GM23248 (cell line): ENCODE measurements around the gene MCOLN3. TPM values are rescaled to one million over a fixed set of nuclear protein-coding genes. Genes with fewer than 3 reads are reported as not detected.

Experiments
- DNase-seq: peaks from one replicate; pipeline ENCODE4 v3.0.0-alpha.2; 2015
- H2AFZ ChIP-seq: fragments of 200-600 bp; sonication (generic); 2 replicates; pipeline ENCODE4 v1.6.1; 2016; ENCODE audit warnings: antibody characterized with exemption
- H3F3A ChIP-seq: fragments of 200-600 bp; sonication (generic); 2 replicates; pipeline ENCODE4 v1.6.1; 2016; ENCODE audit warnings: mild to moderate bottlenecking, antibody characterized with exemption, mixed run types; ENCODE audit not compliant: insufficient read depth
- H3K27ac ChIP-seq: fragments of 200-600 bp; sonication (generic); 2 replicates; pipeline ENCODE4 v1.5.1; 2016; ENCODE audit warnings: mild to moderate bottlenecking
- H3K27me3 ChIP-seq: fragments of 200-600 bp; sonication (generic); replicated peaks from 2 replicates; pipeline ENCODE4 v1.6.1; 2016; ENCODE audit warnings: mild to moderate bottlenecking; ENCODE audit not compliant: insufficient read depth
- H3K36me3 ChIP-seq: fragments of 200-600 bp; sonication (generic); 2 replicates; pipeline ENCODE4 v1.6.1; 2016; ENCODE audit warnings: low read depth, mild to moderate bottlenecking
- H3K4me1 ChIP-seq: fragments of 200-600 bp; sonication (generic); 2 replicates; pipeline ENCODE4 v1.6.1; 2016; ENCODE audit warnings: mild to moderate bottlenecking; ENCODE audit not compliant: insufficient read depth
- H3K4me2 ChIP-seq: fragments of 200-600 bp; sonication (generic); one replicate; pipeline ENCODE4 v1.6.1; 2016; ENCODE audit warnings: mild to moderate bottlenecking; ENCODE audit not compliant: unreplicated experiment
- H3K4me3 ChIP-seq: fragments of 200-600 bp; sonication (generic); 2 replicates; pipeline ENCODE4 v1.5.1; 2016; ENCODE audit warnings: mild to moderate bottlenecking
- H3K79me2 ChIP-seq: fragments of 200-600 bp; sonication (generic); 2 replicates; pipeline ENCODE4 v1.6.1; 2016; ENCODE audit warnings: mild to moderate bottlenecking; ENCODE audit not compliant: insufficient read depth
- H3K9ac ChIP-seq: fragments of 200-600 bp; sonication (generic); 2 replicates; pipeline ENCODE4 v1.6.1; 2016; ENCODE audit warnings: mild to moderate bottlenecking
- H3K9me2 ChIP-seq: fragments of 200-600 bp; sonication (generic); 2 replicates; pipeline ENCODE4 v1.6.1; 2016; ENCODE audit warnings: mixed run types, mild to moderate bottlenecking, moderate library complexity; ENCODE audit not compliant: insufficient read depth
- H3K9me3 ChIP-seq: fragments of 200-600 bp; sonication (generic); one replicate; pipeline ENCODE4 v1.6.1; 2017; ENCODE audit warnings: low read depth
- H4K20me1 ChIP-seq: fragments of 200-600 bp; sonication (generic); 2 replicates; pipeline ENCODE4 v1.6.0; 2016; ENCODE audit not compliant: insufficient read depth
- EZH2 ChIP-seq: fragments of 200-600 bp; sonication (generic); IDR thresholded peaks from 2 replicates; pipeline ENCODE4 v1.6.1; 2018; ENCODE audit warnings: antibody characterized with exemption, mild to moderate bottlenecking; ENCODE audit not compliant: insufficient read depth, poor library complexity, severe bottlenecking
- EZH2phosphoT487 ChIP-seq: fragments of 200-600 bp; sonication (generic); IDR thresholded peaks from 2 replicates; pipeline ENCODE4 v1.6.1; 2018; ENCODE audit warnings: antibody characterized with exemption, moderate library complexity, mild to moderate bottlenecking, low read depth; ENCODE audit not compliant: insufficient read depth
- WGBS, 2 experiments: methylation state at CpG; one replicate each; pipeline ENCODE4 v1.1.6; 2015 to 2017; ENCODE audit warnings: low lambda C conversion rate in 2 of 2, low coverage in 1 of 2; ENCODE audit errors: missing lambda C conversion rate in 2 of 2; 5-methylcytosine and 5-hydroxymethylcytosine counted together
- in situ Hi-C: fragments of 300-500 bp; cut with MboI; formaldehyde crosslinking; loops from 2 replicates; pipeline ENCODE4 v1.15.0; 2020
- polyA plus RNA-seq: library from polyadenylated mRNA; unstranded; fragments of >200 nt; fragmentation: Nextera tagmentation; extraction: Ambion mirVana; gene quantifications from 2 replicates; pipeline ENCODE4 v1.2.1, GENCODE V29; 2016
- total RNA-seq: library from RNA; depleted of rRNA; stranded (reverse); fragments of >200 nt; shearing (Covaris generic); gene quantifications from 2 replicates; pipeline ENCODE4 v1.2.3, GENCODE V29; 2014

Gene MCOLN3
- total and polyA plus RNA-seq, 2 experiments from 2014 or later = 0.54 to 1.0 TPM

DNA sequence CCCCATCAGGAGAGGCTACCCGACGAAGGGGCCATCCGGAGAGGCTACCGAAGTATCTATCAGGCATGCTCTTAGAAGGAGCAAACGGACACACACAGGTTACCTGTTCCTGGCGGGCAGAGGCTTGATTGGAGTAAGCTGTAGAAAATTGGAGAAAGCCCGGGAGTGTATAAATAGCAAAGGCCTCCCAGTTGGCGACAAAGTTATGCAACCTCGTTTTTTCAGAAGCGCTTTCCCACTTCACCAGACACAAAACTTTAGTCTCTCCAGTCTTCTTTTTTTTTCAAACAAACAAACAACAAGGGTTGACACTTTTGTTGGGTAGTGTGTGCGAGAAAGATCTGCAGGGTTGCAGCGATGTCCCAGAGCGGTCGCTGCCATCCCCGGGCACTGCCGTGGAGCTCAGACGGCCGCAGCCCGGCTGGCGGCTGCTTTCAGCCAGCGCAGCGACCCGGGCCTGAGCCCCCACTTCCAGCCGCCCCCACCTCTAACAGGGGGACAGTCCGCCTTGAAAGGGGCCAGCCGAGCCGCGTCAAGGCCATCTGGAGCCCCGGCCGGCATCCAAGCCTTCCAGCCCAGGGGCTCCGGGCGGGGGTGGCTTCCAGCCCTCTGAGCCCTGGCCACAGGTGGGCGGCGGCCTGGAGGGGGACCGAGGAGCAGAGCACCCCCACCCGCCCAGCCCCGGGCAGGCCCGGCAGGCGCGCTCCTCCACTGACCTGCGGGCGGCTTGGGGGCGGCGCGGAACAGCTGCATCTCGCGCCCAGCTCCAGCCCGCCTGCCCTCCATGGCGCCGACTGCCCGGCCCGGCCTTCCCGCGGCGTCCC is 616 bp downstream of the MCOLN3 start:
- H3K27ac ChIP-seq = no peak overlapping the region
- peak overlapping the region; percentile 29; the same call in 1 of the 2 replicates for H3K9ac ChIP-seq
- peak; percentile 54 for DNase-seq
- H3K4me1 ChIP-seq = no peaks in the 10 kb centered on the region
- peak overlapping the region; percentile 78 for H3K4me2 ChIP-seq
- H3K9me3 ChIP-seq = no peaks in the 10 kb centered on the region
- no peaks in the 10 kb centered on the region for H3F3A ChIP-seq
- no peaks in the 10 kb centered on the region for H3K9me2 ChIP-seq
- peak overlapping the region; percentile 69 for H3K4me3 ChIP-seq
- in situ Hi-C loops = no loop called here
- TF ChIP-seq EZH2phosphoT487 = no peak
- TF ChIP-seq EZH2 = no peak
- no peaks in the 10 kb centered on the region for H3K79me2 ChIP-seq
- WGBS, 2 experiments = 16 to 18% methylated on average over 40 to 48 of the region's 55 CpGs
- no peaks in the 10 kb centered on the region for H3K36me3 ChIP-seq
- peak overlapping the region; percentile 87 for H2AFZ ChIP-seq
- peaks cover 33% of the 10 kb centered on the region for H3K27me3 ChIP-seq
- no peaks in the 10 kb centered on the region for H4K20me1 ChIP-seq

DNA sequence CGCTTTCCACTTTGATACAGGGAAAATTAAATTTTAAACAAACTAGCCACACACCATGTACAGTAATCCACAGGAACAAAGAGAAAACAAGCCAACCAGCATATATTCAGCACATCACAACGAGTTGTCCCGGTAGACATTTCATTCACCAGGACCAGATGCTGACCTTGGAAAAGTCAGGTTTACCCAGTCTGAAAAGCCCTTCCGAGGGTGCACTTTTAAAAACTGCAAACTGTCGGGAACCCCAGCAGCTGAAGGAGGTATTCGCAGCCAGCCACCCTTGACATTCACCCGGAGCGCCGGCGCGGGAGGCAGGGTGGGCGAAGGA is 1.2 kb downstream of the MCOLN3 start:
- Histone ChIP-seq H2AFZ (no peak overlapping the region), H3K79me2 (no peaks in the 10 kb centered on the region), H3F3A (no peaks in the 10 kb centered on the region), H3K4me3 (no peak overlapping the region), H3K9ac (no peak overlapping the region), H3K4me1 (no peaks in the 10 kb centered on the region), H4K20me1 (no peaks in the 10 kb centered on the region), H3K9me3 (no peaks in the 10 kb centered on the region), H3K36me3 (no peaks in the 10 kb centered on the region), H3K27ac (no peak overlapping the region), H3K4me2 (no peak overlapping the region), H3K27me3 (peaks cover 33% of the 10 kb centered on the region), H3K9me2 (no peaks in the 10 kb centered on the region)
- TF ChIP-seq EZH2 = no peak
- TF ChIP-seq EZH2phosphoT487 = no peak
- in situ Hi-C loops = no loop called here
- WGBS, 2 experiments = 89 to 92% methylated on average over 12 of the region's 12 CpGs
- DNase-seq = no peak

DNA sequence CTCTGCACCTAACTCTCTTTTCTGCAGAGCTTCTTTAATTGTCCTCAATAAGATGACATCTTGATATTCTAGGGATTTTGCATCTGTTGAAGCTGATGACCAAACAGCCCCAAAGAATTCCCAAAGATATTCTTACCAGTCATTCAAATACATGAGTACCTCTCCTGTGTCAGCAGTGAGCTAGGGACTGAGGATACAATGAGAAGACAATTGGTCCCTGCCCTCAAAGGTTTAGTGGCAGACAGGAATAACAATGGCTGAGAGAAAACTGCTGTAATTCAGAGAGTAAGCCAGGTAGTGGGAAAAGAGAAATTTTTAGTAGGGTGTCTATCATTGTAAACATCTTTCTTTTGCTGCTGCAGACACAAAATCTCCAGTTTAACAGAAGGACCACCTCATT is 5.9 kb downstream of the MCOLN3 start:
- in situ Hi-C loops = no loop called here
- no peaks in the 10 kb centered on the region for H3K9me2 ChIP-seq
- H4K20me1 ChIP-seq = no peaks in the 10 kb centered on the region
- H3K36me3 ChIP-seq = no peaks in the 10 kb centered on the region
- TF ChIP-seq EZH2phosphoT487 = no peak
- TF ChIP-seq EZH2 = no peak
- H3K4me2 ChIP-seq = no peak overlapping the region
- H3K4me3 ChIP-seq = no peak overlapping the region
- peaks cover 12% of the 10 kb centered on the region for H3K27me3 ChIP-seq
- no peak for DNase-seq
- H3F3A ChIP-seq = no peaks in the 10 kb centered on the region
- no peak overlapping the region for H2AFZ ChIP-seq
- H3K27ac ChIP-seq = no peak overlapping the region
- no peaks in the 10 kb centered on the region for H3K4me1 ChIP-seq
- no peaks in the 10 kb centered on the region for H3K9me3 ChIP-seq
- H3K79me2 ChIP-seq = no peaks in the 10 kb centered on the region
- no peak overlapping the region for H3K9ac ChIP-seq

DNA sequence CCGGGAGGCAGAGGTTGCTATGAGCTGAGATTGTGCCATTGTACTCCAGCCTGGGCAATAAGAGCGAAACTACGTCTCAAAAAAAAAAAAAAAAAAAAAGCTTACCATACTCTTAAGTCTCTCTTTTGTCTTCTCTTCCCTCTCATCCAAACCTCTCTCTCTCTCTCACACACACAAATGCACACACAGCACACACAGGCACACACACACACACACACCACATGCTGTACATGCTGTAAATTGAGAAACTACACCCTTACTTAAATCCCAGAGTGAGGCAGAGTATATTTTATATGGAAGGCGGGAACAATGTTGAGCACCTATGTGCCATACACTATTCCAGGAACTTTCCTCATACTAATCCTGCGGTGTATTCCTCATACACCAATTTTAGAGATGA is 6.5 kb downstream of the MCOLN3 start:
- WGBS, 2 experiments = 89 to 93% methylated on average over 3 to 5 of the region's 5 CpGs
- no peak overlapping the region for H3K4me2 ChIP-seq
- no peaks in the 10 kb centered on the region for H3K79me2 ChIP-seq
- no peaks in the 10 kb centered on the region for H4K20me1 ChIP-seq
- DNase-seq = no peak
- no peak overlapping the region for H3K4me3 ChIP-seq
- peaks cover 5% of the 10 kb centered on the region for H3K27me3 ChIP-seq
- no peaks in the 10 kb centered on the region for H3F3A ChIP-seq
- TF ChIP-seq EZH2 = no peak
- H3K27ac ChIP-seq = no peak overlapping the region
- in situ Hi-C loops = no loop called here
- no peak overlapping the region for H2AFZ ChIP-seq
- no peaks in the 10 kb centered on the region for H3K9me3 ChIP-seq
- no peaks in the 10 kb centered on the region for H3K36me3 ChIP-seq
- H3K9ac ChIP-seq = no peak overlapping the region
- H3K4me1 ChIP-seq = no peaks in the 10 kb centered on the region
- H3K9me2 ChIP-seq = no peaks in the 10 kb centered on the region

DNA sequence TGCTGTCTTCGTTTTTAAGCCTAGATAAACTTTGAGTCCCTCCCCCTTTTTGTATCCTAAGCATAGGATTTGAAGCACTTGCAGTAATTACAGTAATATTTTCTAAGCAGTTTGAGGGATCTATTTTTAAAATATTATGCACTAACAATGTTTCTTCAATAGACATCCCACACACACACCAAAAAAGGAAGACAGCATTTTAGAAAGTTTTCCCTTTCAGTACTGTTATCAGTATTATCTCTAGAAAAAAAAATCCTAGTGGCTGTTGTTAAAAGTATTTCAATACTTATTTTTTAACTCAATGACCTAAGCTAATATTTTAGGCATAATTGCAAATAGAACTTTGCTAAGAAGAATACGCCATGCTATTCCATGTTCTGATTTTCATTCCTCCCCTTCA is 15.1 kb downstream of the MCOLN3 start:
- in situ Hi-C loops = no loop called here
- no peak overlapping the region for H3K4me3 ChIP-seq
- DNase-seq = no peak

More for the DNA sequence above, 15.1 kb downstream of the MCOLN3 start:
- TF ChIP-seq EZH2 = no peak
- TF ChIP-seq EZH2phosphoT487 = no peak
- no peaks in the 10 kb centered on the region for H3K4me1 ChIP-seq
- H3K9ac ChIP-seq = no peak overlapping the region
- H3K36me3 ChIP-seq = no peaks in the 10 kb centered on the region
- H3K4me2 ChIP-seq = no peak overlapping the region
- H2AFZ ChIP-seq = no peak overlapping the region
- no peaks in the 10 kb centered on the region for H3F3A ChIP-seq
- 81% methylated on average over 2 of the region's 2 CpGs for WGBS, 2 experiments
- no peak overlapping the region for H3K27ac ChIP-seq
- H3K9me2 ChIP-seq = no peaks in the 10 kb centered on the region
- H3K27me3 ChIP-seq = no peaks in the 10 kb centered on the region
- no peaks in the 10 kb centered on the region for H4K20me1 ChIP-seq
- no peaks in the 10 kb centered on the region for H3K9me3 ChIP-seq
- H3K79me2 ChIP-seq = no peaks in the 10 kb centered on the region
